NCI-H446 (cell line): Measurements from ENCODE around the gene HSPG2.

Source experiments
- DNase-seq, 2 experiments: peaks; one replicate each; lab custom pipeline; 2025; lab: John Stamatoyannopoulos, UW

Gene HSPG2

GRCh38 chr1:21898326-21899200, 38.5 kb downstream of the HSPG2 start:
- no peak for DNase-seq

DNA sequence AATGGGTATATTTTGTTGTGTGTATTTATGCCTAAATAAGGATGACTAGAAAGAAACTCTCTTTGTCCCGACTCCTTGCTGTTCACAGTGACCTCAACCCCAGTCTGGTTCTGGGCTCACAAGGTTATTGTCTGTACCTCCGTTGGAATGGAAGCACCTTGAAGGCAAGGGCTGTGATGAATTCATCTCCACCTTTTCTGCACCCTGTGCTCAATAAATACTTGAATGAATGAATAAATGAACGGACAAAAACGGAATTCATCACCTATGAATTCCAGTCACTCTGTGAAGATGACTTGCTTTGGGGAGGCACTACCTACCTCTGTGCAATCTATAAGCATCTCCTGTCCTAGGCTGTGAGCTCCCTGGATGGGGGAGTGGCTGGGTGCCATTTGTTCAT, 39.3 kb downstream of the HSPG2 start:
- no peak for DNase-seq

DNA sequence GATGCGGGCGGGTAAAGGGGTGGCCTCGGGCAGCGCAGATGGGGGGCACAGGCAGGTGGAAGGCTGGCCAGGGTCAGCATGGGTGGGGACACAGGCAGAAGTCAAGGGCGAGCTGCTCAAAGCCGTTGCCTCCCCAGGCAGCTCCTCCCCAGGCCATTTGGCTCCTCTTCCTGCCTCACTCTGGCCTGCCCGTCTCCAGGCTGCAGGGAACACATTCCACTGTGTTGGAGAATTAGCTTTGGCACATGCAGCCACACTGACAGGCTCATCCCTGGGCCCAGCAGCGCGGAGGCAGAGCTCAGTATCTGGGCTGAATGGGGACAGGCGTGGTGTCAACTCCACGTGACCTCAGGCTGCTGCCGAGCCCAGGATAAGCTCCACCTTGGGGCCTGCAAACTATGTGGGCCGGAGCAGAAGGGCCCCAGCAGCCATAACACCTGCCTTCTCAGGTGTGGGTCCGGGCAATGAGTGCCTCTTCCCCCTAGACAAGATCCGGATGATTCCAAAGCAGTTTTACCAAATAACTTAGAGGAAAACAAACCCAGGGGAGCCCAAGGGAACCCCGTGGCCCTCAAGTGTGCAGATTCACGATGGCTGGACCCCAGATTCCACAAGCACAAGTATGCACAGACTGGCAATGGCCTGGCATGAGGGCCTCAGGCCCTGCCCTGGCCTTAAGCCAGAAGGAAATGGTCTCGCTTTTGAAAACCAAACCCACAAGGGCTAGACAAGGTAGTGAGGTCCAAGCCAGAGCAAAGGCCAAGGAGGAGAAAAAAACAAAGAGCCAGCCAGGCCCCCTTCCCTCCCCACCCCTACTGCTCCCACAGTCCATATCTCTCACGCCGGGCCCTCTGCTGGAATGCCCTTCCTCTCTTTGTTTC, 40.2 kb downstream of the HSPG2 start:
- DNase-seq, result no peak

- DNase-seq, result no peak
Observed at GRCh38 chr1:21896026-21896425, 41.1 kb downstream of the HSPG2 start.

DNA sequence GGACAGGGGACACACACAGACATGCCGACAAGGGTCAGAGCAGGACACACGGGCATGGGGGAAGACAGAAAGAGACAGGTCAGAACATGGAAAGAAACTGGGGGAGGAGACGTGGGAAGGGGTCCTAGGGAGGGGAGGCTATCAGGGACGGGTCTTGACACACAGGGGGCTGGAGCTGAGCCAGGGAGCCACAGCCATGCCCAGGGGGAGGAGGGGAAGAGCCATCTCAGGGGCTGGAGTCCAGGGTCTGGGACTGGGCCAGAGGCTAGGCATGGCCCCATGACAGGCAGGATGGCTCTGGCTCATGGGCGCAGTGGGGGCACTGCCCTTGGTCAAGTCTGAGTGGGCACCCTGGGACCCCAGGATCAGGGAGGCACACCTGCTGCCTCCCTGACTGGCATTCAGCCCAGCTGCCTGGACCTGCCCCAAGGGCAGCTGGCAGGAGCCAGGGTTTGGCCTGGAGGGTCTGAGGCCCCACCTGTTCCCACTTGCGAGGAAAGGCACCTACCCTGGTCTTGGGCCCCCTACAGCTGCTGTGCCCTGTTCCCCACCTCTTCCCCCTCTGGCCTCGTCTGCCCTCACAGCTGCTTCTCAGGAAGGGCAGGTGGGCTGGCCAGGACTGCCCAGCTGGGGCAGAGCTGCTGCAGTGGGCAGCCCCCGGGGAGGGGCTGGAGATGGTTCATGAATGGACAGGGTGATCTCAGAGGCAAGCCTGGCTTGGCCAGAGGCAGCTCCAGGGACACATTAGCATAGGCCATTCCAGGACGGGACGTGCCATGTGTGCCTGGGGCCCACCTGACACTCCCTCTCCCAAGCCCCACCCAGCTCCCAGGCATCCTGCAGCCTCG, 42.9 kb downstream of the HSPG2 start:
- no peak for DNase-seq

DNA sequence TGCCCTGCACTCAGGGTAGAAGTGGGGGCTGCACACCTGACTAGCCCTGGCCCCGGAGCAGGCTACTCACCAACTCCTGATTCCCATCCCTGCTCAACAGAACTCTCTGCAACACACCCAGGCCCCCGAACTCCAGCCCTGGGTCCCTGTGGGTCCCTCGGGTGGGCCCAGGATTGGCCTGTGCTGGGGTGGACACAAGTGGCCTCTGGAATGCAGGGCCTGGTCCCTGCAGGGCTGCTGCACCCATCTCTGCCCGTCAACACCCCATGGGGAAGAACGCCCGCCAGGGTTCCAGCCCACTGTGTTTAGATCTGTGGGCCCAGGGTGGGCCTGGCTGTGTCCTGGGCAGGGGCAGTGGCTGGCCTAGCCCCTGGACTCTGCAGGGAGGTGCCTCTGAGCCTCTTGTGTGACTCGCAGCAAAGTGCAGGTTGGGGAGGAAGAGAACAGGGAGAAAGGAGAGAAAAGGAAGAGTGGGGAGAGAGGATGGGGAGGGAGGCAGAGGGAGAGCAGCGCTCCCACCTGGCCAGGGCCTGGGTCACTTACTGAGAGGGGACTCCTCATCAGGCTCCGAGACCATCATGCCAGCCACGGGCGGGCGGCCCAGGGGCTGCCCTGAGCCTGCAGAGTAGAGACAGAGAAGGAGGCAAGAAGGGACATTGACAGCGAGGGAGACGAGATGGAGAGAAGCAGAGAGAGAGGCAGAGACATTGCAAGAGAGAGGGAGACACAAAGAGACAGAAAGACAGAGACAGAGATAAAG, 43.9 kb downstream of the HSPG2 start:
- DNase-seq, result no peak

GRCh38 chr1:21891621-21892479, 45.3 kb downstream of the HSPG2 start:
- DNase-seq, result no peak

GRCh38 chr1:21891081-21891480, 46.0 kb downstream of the HSPG2 start:
- DNase-seq, result no peak

- no peak for DNase-seq
Observed at GRCh38 chr1:21888500-21888899, 48.6 kb downstream of the HSPG2 start.

DNA sequence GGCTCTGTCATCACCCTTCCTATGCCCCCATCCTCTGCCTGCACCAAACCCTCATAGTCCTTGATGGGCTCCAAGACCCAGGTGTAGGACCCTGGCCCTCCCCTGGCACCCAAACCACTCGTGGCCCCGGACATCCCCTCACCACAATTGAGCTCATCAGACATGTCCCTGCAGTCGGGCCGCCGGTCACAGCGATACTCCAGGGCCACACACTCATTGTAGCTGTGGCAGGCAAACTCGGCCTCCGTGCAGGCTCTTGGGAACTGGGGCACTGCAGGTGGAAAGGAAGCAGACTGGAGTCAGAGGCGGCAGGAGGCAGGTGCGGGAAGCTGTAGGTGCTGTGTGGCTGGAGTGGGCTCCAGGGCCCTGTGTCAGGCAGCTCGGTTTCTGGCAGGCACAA, 49.3 kb downstream of the HSPG2 start:
- no peak for DNase-seq

GRCh38 chr1:21887216-21887736, 49.8 kb downstream of the HSPG2 start:
- DNase-seq, result no peak

- DNase-seq, result no peak
Observed at GRCh38 chr1:21886486-21887215, 50.5 kb downstream of the HSPG2 start.

- no peak for DNase-seq
Observed at GRCh38 chr1:21885236-21886037, 51.7 kb downstream of the HSPG2 start.

DNA sequence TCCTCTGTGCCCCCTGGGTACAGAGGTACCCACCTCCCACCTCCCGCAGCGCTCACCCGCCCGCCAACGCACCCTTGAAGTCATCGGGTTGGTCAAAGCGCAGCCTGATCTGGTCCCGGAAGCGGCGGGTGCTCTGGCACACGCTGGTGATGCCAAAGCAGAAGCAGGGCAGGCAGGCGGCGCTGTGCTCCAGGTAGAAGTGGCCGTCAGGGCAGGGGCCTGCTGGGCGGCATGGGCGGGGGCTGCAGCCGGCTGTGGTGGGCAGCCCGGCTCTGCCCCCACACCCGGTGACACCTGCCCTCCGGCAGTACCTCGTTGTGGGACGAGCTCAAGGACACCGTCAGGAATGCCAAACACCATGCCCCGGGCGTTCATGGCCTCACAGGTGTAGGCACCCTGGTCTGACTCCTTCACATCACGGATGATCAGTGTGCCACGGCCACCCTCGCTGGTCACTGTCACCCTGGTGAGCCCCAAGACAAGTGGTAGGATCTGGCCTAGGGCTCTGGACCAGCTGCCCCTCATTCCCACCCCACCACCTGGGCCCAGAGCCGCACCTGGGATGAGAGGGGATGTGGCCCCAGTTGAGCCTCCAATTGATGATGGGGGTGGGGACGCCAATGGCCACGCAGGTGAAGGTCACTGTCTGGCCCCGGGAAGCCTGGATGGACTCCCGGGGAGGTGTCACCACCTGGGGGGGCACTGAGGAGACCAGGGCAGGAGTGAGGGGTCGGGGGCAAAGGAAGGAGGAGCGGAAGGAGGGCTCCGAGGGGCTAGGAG, 52.5 kb downstream of the HSPG2 start:
- DNase-seq, result no peak

DNA sequence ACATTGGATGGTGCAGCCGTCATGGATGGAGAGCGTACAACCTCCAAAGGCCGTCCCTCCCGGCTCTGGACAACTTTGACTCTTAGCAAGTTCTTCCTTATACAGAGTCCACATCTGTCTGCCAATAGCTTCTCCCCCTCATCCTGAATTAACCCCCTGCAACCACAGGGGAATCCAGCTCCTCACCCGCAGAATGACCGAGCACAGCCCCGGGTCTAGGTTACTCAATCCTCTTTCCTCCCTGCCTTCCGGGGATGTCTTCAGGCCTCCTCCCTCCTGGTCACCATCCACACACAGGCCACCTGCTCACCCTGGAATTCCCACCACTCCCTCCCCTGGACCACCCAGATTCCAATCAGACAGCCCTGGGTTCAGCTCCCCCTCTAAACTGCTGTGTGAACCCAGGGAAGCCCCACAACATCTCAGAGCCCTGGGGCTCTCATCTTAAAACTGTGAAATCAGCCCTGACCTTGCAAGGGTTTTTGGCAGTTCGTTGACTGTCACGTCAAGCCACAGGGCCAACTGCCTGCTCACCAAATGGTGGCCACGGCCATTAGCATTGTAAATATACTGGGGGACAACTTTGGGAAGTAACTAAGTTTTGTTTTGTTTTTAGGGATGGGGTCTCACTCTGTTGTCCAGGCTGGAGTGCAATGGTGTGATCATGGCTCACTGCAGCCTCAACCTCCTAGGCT, 54.2 kb downstream of the HSPG2 start:
- no peak for DNase-seq

- no peak for DNase-seq
Observed at GRCh38 chr1:21881250-21881649, 55.9 kb downstream of the HSPG2 start.

DNA sequence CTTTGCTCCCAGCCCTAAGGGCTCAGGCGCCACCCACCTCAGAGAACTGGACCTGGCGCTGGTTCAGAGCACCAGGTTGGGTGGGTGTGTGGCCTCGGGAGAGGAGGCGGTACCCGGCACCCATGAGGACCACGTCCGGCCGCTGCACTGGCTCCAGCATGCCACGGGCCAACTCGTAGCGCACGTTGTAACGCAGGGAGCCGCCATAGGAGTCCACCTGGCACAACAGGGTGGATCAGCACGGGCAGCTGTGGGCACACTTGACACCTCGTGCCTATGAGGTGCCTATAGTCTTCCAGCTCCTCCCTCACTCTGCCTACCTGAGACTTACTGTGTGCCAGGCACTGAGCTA, 56.5 kb downstream of the HSPG2 start:
- DNase-seq, result no peak
